ENCODE measurements around the gene EIF4E2.
"Not testable (repeated sequence)": the region's sequence is repeated elsewhere in the genome, so short reads cannot be mapped to it uniquely, and the experiment has no call there.

EIF4E2 gene

GRCh38 chr2:232522623-232523401 is 27.7 kb upstream of the EIF4E2 start:
- DNase-seq: no peak

DNA sequence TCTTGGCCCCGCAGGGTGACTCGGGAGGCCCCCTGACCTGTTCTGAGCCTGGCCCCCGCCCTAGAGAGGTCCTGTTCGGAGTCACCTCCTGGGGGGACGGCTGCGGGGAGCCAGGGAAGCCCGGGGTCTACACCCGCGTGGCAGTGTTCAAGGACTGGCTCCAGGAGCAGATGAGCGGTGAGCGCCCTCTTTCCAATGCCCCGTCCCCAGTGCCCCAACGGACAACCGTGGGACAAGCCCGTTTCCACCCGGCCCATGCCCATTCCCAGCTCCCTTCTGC is 27.1 kb upstream of the EIF4E2 start:
- DNase-seq: no peak

GRCh38 chr2:232523682-232524597 is 26.5 kb upstream of the EIF4E2 start:
- DNase-seq: peak in 1 of 2 experiments; percentile 9

GRCh38 chr2:232524771-232525170 is 25.7 kb upstream of the EIF4E2 start:
- DNase-seq: no peak

DNA sequence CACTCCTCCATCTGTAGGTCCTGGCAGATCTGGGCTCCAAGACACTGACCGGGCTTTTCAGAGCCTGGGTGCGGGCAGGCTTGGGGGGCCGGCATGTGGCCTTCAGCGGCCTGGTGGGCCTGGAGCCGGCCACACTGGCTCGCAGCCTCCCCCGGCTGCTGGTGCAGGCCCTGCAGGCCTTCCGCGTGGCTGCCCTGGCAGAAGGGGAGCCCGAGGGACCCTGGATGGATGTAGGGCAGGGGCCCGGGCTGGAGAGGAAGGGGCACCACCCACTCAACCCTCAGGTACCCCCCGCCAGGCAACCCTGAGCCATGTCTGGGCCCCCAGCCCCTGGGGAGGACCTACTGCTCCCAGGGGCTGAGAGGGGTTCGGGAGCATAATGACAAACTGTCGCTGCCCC is 25.3 kb upstream of the EIF4E2 start:
- DNase-seq: no peak

DNA sequence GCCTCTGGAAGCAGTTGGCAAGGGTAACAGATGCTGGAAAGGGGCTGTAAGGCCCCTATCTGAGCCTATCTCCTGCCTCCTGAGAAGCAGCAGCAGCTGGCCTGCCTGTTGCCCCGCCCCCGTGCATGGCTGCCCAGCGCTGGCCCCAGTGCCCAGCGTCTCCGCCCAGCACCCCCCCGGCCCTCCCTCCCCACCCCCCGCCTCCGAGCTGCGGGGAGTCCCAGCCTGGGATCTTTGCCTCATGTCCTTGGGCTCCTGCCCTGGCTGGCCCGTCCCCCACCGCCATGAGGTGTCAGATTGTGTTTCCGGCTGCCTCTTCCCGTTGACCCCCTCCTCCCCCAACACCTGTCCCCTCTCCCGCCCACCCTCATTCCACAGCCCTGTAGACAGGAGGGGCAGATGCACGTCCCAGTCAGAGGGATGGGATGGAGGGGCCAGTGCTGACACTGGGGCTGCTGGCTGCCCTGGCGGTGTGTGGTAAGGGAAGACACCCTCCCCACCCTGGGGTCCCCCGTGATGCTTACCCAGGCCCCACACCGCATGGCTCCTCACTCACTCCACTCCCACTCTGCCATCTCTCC is 24.6 kb upstream of the EIF4E2 start, which contains the start of gene CHRND:
CHRND (plus strand) TSS at position 370 of the 581 bp plus-strand sequence; CDS start at position 426, 56 bp downstream.
- DNase-seq: no peak

DNA sequence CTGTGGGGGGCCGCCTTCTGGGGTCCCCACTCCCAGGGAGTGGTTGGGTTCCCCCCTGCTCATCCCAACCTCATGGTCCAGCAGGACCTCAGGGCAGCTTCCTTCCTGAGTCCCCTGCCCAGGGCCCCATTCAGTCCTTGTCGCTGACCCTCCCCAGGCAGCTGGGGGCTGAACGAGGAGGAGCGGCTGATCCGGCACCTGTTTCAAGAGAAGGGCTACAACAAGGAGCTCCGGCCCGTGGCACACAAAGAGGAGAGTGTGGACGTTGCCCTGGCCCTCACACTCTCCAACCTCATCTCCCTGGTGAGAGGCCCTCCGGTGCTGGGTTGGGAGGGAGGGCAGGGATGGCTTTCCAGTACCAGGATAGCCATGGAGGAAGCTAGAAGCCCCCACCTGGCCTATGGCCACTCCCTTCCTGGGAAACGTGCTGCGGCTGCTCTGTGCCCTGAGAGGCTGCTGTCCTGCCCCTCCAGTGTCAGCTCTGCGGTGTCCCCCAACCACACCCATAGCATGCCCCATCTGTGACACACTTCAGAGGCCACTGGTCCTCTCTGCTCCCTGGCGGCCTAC is 24.0 kb upstream of the EIF4E2 start:
- no peak for DNase-seq

DNA sequence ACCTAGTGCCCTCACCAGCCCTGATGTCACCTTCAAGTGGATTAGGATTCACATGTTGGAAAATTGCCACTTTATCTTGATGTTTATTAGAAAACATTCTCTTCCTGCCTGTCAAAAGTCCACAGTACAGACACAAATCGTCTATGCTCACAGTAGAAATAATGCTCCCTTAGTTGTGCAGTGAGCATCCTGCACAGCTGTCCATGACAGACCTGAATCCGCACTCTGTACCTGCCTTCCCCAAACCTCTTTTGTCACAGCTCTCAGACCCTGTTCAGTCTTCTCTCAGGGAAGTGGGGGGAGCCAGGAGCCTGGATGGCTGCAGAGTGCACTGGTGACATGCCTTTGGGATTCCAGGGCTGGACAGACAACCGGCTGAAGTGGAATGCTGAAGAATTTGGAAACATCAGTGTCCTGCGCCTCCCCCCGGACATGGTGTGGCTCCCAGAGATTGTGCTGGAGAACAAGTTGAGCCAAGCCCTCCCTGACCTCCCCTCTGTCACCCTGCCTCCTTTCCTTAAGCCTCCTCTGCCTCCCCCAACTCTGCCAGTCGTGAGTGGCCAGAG is 22.5 kb upstream of the EIF4E2 start:
- DNase-seq: no peak

DNA sequence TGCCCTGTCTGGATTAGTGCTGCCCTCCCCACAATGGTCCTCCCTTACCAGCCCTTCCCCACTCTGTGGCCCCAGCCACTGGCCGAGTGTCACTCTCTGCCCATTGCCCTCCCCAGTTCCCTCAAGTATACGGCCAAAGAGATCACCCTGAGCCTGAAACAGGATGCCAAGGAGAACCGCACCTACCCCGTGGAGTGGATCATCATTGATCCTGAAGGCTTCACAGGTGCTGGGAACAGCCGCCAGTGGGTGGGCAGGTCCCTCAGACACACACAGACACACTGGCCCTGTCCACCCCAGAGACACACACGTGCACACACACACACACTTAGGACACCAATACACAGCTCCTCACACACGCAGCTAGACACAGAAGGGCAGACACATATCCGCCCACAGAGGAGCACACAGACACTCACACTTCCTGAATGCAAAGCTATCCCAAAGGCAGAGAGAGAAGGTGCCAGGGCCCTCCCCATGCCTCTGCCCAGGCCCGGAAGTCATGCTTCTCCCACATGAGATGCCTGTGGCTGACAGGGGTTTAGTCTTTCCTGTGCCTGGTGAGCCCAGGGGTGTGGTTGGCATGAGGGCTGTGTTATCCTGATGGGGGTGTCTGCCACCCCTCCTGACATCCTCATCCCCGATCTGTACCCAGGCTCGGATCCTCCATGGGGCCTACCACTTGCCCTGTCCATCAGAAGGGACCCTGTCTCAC is 21.6 kb upstream of the EIF4E2 start:
- no peak for DNase-seq

DNA sequence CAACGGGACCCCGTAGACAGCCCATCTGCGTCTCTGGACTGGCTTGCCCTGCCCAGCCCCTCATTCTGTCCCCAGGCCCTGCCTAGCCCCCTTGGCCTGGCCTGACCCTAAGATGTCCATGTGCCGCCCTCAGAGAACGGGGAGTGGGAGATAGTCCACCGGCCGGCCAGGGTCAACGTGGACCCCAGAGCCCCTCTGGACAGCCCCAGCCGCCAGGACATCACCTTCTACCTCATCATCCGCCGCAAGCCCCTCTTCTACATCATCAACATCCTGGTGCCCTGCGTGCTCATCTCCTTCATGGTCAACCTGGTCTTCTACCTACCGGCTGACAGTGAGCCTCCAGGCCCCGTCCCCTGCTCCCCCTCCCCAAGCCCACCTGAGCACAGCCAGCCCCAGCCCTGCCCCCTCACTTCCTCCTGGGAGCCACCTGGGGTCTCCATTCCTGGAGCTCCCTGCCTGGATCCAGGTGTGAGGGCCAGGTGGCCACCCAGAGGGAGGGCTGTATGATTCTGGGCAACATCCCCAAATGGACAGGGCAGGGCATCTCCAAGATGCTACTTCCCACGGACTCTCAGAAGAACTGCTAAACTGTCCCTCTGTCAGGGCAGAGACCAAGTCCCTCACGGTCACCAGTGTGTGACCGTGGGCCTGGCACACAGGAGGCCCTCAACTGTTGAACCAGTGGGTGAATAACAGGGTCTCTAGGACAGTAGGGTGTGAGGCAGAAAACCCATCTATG is 20.5 kb upstream of the EIF4E2 start:
- DNase-seq: no peak

- DNase-seq: no peak
These were observed 19.7 kb upstream of the EIF4E2 start for GRCh38 chr2:232530626-232531260.

- no peak for DNase-seq
These were observed 18.1 kb upstream of the EIF4E2 start for GRCh38 chr2:232532419-232532818.

GRCh38 chr2:232532821-232533220 is 17.7 kb upstream of the EIF4E2 start:
- DNase-seq: not testable (repeated sequence)

DNA sequence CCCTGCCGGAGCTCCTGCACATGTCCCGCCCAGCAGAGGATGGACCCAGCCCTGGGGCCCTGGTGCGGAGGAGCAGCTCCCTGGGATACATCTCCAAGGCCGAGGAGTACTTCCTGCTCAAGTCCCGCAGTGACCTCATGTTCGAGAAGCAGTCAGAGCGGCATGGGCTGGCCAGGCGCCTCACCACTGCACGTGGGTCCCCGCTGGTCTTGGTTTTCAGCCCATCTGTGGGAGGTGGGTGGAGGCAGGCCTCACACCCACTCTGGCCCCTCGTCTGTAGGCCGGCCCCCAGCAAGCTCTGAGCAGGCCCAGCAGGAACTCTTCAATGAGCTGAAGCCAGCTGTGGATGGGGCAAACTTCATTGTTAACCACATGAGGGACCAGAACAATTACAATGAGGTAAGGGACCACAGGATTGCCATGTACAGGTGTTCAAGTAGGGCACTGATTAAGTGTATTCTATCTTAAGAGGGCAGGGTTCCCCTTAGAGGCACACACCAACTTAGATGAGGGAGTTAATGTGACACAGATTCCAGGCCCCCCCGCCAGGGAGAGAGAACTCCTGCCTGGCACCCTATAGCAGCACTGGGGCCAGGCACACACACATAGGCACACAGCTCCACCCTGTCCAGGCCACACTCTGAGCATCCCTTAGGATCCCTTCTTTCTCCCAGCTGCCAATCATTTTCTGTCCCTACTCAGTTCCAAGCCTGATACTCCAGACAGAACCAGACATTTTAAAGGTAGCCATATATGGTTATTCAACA is 16.4 kb upstream of the EIF4E2 start:
- DNase-seq: no peak

GRCh38 chr2:232534940-232535651 is 15.4 kb upstream of the EIF4E2 start:
- no peak for DNase-seq

DNA sequence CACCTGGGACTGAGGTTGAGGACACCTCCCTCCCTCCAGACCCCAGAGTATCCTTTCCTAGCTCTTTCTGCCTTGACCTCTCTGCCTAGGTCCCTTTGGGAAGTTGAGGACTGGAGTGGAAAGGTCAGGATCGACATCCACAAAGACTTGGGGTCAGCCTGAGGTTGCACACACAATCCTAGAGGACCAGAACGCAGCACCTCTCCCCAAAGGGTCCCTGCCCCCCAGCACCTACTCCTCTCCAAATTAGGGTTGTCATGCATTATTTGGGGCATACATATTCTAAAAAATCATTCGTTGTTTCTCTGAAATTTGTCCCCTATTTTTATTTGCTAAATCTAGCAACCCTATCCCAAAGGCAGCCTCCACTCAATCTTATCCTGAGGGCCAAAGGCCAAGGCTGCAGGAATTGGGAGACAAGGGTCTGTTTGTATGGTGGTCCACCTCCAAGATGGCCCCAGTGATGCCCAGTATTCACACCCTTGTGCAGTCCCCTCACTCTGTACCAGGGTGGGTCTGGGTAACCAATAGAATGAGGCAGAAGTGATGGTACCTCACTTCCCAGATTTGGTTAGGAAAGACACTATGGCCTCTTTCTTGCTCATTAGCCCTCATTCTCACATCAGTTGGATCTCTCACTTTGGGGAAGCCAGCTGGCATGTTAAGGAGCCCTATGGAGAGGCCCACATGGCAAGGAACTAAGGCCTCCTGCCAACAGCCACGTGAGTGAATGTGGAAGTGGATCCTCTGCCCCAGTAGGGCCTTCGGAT is 14.5 kb upstream of the EIF4E2 start:
- DNase-seq: no peak

DNA sequence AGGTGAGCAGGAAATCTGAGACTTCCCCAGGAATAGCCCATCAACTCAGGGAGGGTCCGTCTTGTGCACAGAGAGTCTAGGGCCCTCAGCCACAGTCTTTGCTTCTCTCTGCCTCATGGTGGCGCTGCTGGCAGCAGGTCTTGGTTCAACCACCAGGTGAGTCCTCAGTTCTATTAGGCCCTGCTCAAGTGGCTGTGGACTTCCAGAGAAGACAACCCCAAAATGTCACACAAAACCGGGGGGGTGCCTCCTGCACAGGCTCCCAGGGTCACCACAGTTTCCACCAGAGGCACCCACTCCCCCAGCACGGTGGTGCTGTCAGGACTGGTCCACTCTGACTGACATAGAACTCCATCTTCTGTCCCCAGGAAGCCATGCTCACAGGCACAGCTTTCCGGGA is 13.4 kb upstream of the EIF4E2 start:
- peak; percentile 11 to 26 for DNase-seq

DNA sequence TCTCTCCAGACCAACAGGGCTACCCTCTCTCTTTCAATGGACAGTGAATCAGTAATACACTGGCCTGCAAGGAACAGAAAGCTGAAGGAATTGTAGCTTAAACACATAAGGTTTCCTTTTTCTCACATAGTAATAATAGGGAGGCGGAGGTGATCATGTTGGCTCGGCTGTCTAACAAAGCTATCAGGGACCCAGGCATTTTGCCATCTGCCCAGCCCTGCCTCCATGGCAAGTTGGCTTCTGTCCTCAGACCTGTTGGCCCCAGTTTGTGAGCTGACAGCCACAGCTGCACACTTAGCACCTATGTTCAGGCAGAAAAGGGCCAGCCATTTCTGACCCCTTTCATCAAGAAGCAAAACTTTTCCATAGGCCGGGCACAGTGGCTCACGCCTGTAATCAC is 13.0 kb upstream of the EIF4E2 start:
- no peak for DNase-seq

GRCh38 chr2:232538671-232539070 is 11.8 kb upstream of the EIF4E2 start:
- DNase-seq: no peak

Data from AML-193 (cell line).